HCT116 (cell line): ENCODE results near the gene CACNB2.

Source experiments
- CTCF ChIP-seq, 3 experiments: fragments of 200-600 bp in 1 of 3; sonication (generic) in 1 of 3; IDR thresholded peaks in 2 of 3; conservative IDR thresholded peaks in 1 of 3; 2 replicates each; pipeline ENCODE4 v1.5.1; 2012 to 2017; ENCODE audit warnings: low read depth in 2 of 3, low read length in 2 of 3, antibody characterized with exemption in 1 of 3, borderline replicate concordance in 1 of 3, control low read depth in 1 of 3, mild to moderate bottlenecking in 1 of 3, mixed read lengths in 1 of 3, mixed run types in 1 of 3, moderate library complexity in 1 of 3; ENCODE audit not compliant: insufficient read depth in 1 of 3
- EZH2 ChIP-seq: fragments of 200-600 bp; sonication (generic); IDR thresholded peaks from 2 replicates; pipeline ENCODE4 v1.6.1; 2017; ENCODE audit warnings: antibody characterized with exemption, mixed run types
- JUND ChIP-seq: IDR thresholded peaks from 2 replicates; pipeline ENCODE4 v1.6.1; 2012
- MAX ChIP-seq: IDR thresholded peaks from 2 replicates; pipeline ENCODE4 v1.6.1; 2012
- POLR2A ChIP-seq: IDR thresholded peaks from 2 replicates; pipeline ENCODE4 v1.7.0; 2011; ENCODE audit warnings: borderline replicate concordance; ENCODE audit not compliant: insufficient read depth, insufficient read length; ENCODE audit errors: extremely low read depth
- RAD21 ChIP-seq: IDR thresholded peaks from 2 replicates; pipeline ENCODE4 v1.6.1; 2012; ENCODE audit warnings: low read depth, mild to moderate bottlenecking
- ZFX ChIP-seq: fragments of 450-650 bp; IDR thresholded peaks from 2 replicates; pipeline ENCODE4 v1.6.1; 2017

GRCh38 chr10:18158773-18159265 lies 18.6 kb downstream of the CACNB2 start:
- TF ChIP-seq EZH2 (no peak), POLR2A (no peak), CTCF (IDR thresholded peaks at IDR 0.05 in 2 of 3, conservative IDR thresholded peaks at IDR 0.05 in 1 of 3; ENCODE audit: borderline replicate concordance in 1 of 3, insufficient read depth in 1 of 3, low read depth in 2 of 3, low read length in 2 of 3) (no peak), JUND (no peak), MAX (no peak), ZFX (no peak), RAD21 (no peak)
